ENCODE results near the gene TLR3. TPM values are rescaled to one million over a fixed set of nuclear protein-coding genes. Genes with fewer than 3 reads are reported as not detected.

TLR3 gene
- polyA plus RNA-seq, 1 donor (not counting 4 experiments of a cell fraction or from before 2014, with no cell fraction given) = 8.8 TPM

DNA sequence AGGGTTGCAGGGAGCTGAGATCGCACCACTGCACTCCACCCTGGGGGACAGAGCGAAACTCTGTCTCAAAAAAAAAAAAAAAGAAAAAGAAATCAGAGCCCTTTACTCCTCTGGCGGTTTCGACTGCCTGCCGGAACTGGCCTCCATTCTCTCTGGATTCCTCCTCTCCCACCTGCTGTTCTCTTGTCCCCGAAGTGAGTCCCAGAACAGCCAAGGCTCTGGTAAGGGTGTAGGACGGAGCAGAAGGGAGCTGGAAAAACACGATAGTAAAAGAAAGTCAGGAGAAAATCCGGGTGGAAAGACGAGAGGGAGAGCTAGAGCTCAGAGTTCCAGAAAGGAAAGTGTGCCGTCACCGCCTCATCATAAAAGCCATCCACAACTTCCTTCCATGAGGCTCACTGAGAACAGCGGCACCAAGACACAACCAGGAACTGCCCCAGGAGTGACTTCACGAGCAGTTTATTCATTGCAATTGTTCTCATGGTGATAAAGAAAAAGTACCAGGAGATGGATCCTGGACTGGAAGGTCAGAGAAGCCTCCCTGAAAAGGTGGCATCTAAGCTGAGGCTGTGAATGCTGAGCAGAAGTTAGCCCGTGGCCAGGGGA, 12.3 kb downstream of the TLR3 start:
- Histone ChIP-seq H2AFZ (ENCODE audit: control insufficient read depth, low read length) (no peak overlapping the region), H3K27me3 (ENCODE audit: control insufficient read depth, extremely low read depth, insufficient read depth, low read length) (no peaks in the 10 kb centered on the region), H3K4me1 (ENCODE audit: control insufficient read depth, extremely low read depth, insufficient read depth, low read length) (peaks cover 5% of the 10 kb centered on the region), H4K20me1 (ENCODE audit: control insufficient read depth, extremely low read depth, insufficient read depth, low read length) (no peaks in the 10 kb centered on the region), H3K9ac (ENCODE audit: control insufficient read depth, extremely low read depth, insufficient read depth, low read length) (no peak overlapping the region), H3K36me3 (ENCODE audit: control insufficient read depth in 2 of 2, extremely low read depth in 1 of 2, insufficient read depth in 2 of 2, low read length in 2 of 2) (no peaks in the 10 kb centered on the region), H3K27ac (ENCODE audit: control insufficient read depth, insufficient read depth, low read length) (no peak overlapping the region), H3K4me3 (ENCODE audit: control insufficient read depth in 2 of 3, extremely low read depth in 1 of 3, insufficient read depth in 2 of 3, low read depth in 1 of 3, low read length in 3 of 3) (no peak overlapping the region), H3K9me1 (ENCODE audit: control insufficient read depth, extremely low read depth, insufficient read depth, low read length) (no peaks in the 10 kb centered on the region), H3K79me2 (ENCODE audit: control insufficient read depth, insufficient read depth, low read length) (no peaks in the 10 kb centered on the region), H3K4me2 (ENCODE audit: control insufficient read depth, extremely low read depth, insufficient read depth, low read depth, low read length) (no peak overlapping the region), H3K9me3 (ENCODE audit: control insufficient read depth, low read depth, low read length) (no peaks in the 10 kb centered on the region)
- dilution Hi-C loops (cut with MboI; ENCODE audit: extremely low pct_ligation_motif_present, low sequenced_read_pairs) = no loop called here
- TF ChIP-seq EZH2 (IDR thresholded peaks at IDR 0.05; ENCODE audit: low read length) = no peak
- TF ChIP-seq, protein P1, sequence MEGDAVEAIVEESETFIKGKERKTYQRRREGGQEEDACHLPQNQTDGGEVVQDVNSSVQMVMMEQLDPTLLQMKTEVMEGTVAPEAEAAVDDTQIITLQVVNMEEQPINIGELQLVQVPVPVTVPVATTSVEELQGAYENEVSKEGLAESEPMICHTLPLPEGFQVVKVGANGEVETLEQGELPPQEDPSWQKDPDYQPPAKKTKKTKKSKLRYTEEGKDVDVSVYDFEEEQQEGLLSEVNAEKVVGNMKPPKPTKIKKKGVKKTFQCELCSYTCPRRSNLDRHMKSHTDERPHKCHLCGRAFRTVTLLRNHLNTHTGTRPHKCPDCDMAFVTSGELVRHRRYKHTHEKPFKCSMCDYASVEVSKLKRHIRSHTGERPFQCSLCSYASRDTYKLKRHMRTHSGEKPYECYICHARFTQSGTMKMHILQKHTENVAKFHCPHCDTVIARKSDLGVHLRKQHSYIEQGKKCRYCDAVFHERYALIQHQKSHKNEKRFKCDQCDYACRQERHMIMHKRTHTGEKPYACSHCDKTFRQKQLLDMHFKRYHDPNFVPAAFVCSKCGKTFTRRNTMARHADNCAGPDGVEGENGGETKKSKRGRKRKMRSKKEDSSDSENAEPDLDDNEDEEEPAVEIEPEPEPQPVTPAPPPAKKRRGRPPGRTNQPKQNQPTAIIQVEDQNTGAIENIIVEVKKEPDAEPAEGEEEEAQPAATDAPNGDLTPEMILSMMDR (optimal IDR thresholded peaks at IDR 0.05 in 1 of 3, IDR thresholded peaks at IDR 0.05 in 1 of 3, conservative IDR thresholded peaks at IDR 0.05 in 1 of 3; ENCODE audit: extremely low read depth in 1 of 3, insufficient read depth in 2 of 3, low read length in 3 of 3) = no peak
- DNase-seq (ENCODE audit: low read depth, low spot score) (no peak), FAIRE-seq (no peak)

DNA sequence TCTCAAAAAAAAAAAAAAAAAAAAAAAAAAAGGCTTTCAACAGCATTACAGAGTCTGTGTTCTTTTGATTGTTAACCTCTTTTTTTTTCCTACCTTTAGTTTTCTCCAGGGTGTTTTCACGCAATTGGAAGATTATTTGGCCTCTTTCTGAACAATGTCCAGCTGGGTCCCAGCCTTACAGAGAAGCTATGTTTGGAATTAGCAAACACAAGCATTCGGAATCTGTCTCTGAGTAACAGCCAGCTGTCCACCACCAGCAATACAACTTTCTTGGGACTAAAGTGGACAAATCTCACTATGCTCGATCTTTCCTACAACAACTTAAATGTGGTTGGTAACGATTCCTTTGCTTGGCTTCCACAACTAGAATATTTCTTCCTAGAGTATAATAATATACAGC, 13.3 kb downstream of the TLR3 start:
- no peak overlapping the region for H3K9ac ChIP-seq (ENCODE audit: control insufficient read depth, extremely low read depth, insufficient read depth, low read length)
- no peak overlapping the region for H3K4me3 ChIP-seq (ENCODE audit: control insufficient read depth in 2 of 3, extremely low read depth in 1 of 3, insufficient read depth in 2 of 3, low read depth in 1 of 3, low read length in 3 of 3)
- DNase-seq (ENCODE audit: low read depth, low spot score) = no peak
- no peaks in the 10 kb centered on the region for H3K79me2 ChIP-seq (ENCODE audit: control insufficient read depth, insufficient read depth, low read length)
- H3K4me1 ChIP-seq (ENCODE audit: control insufficient read depth, extremely low read depth, insufficient read depth, low read length) = peaks cover 5% of the 10 kb centered on the region
- no peaks in the 10 kb centered on the region for H3K9me1 ChIP-seq (ENCODE audit: control insufficient read depth, extremely low read depth, insufficient read depth, low read length)
- no peak for TF ChIP-seq EZH2 (IDR thresholded peaks at IDR 0.05; ENCODE audit: low read length)
- TF ChIP-seq, protein P1 (optimal IDR thresholded peaks at IDR 0.05 in 1 of 3, IDR thresholded peaks at IDR 0.05 in 1 of 3, conservative IDR thresholded peaks at IDR 0.05 in 1 of 3; ENCODE audit: extremely low read depth in 1 of 3, insufficient read depth in 2 of 3, low read length in 3 of 3) = no peak
- no peaks in the 10 kb centered on the region for H3K9me3 ChIP-seq (ENCODE audit: control insufficient read depth, low read depth, low read length)
- H3K27me3 ChIP-seq (ENCODE audit: control insufficient read depth, extremely low read depth, insufficient read depth, low read length) = no peaks in the 10 kb centered on the region
- no peaks in the 10 kb centered on the region for H4K20me1 ChIP-seq (ENCODE audit: control insufficient read depth, extremely low read depth, insufficient read depth, low read length)
- no peak overlapping the region for H3K4me2 ChIP-seq (ENCODE audit: control insufficient read depth, extremely low read depth, insufficient read depth, low read depth, low read length)
- dilution Hi-C loops (cut with MboI; ENCODE audit: extremely low pct_ligation_motif_present, low sequenced_read_pairs) = no loop called here
- H3K27ac ChIP-seq (ENCODE audit: control insufficient read depth, insufficient read depth, low read length) = no peak overlapping the region
- no peak for FAIRE-seq
- H2AFZ ChIP-seq (ENCODE audit: control insufficient read depth, low read length) = no peak overlapping the region
- no peaks in the 10 kb centered on the region for H3K36me3 ChIP-seq (ENCODE audit: control insufficient read depth in 2 of 2, extremely low read depth in 1 of 2, insufficient read depth in 2 of 2, low read length in 2 of 2)

All from keratinocyte (primary cell).